K562 (cell line): ENCODE results near the gene TBXA2R. TPM values are rescaled to one million over a fixed set of nuclear protein-coding genes. Genes with fewer than 3 reads are reported as not detected.

Experiments used
- ATAC-seq: fragments of 200-7000 bp; cut with Tn5 transposase; 3 replicates; pipeline ENCODE4 v1.9.1; 2020; ENCODE audit warnings: moderate library complexity
- BruUV-seq: library from RNA; stranded (reverse); fragments of 400-500 nt; replicated peaks from 2 replicates; lab custom pipeline; 2021; lab: Mats Ljungman, UMichigan
- CTCF ChIA-PET: fragments of 300-600 bp; formaldehyde crosslinking; extraction: SDS; loops from one replicate; lab custom pipeline; 2021; ENCODE audit warnings: low intra/inter-chr PET ratio; lab: Yijun Ruan, JAX
- POLR2A ChIA-PET: fragments of 300-600, 350-650 bp; sonication (Branson Sonifier 250); formaldehyde crosslinking; extraction: SDS; loops from one replicate; lab custom pipeline; 2021; ENCODE audit warnings: antibody characterized with exemption, inconsistent platforms; lab: Yijun Ruan, JAX
- DNase-seq, 4 experiments: peaks; one replicate each; pipeline versions ENCODE4 v3.0.0 to v3.0.0-alpha.2; 2011 to 2018; ENCODE audit warnings: low spot score in 3 of 4, mixed read lengths in 3 of 4; ENCODE audit errors: extremely low read depth in 1 of 4
- FAIRE-seq: peaks from 2 replicates; lab custom pipeline; 2011; peaks lifted over from hg19 to GRCh38; lab: Jason Lieb, UNC
- H2AFZ ChIP-seq: 2 replicates; pipeline ENCODE4 v1.6.0; 2011; ENCODE audit warnings: low read depth, low read length, control low read depth, inconsistent platforms
- H3K27ac ChIP-seq: fragments of 200-600 bp; 3 replicates; pipeline ENCODE4 v1.8.0; 2011; ENCODE audit warnings: low read depth, mild to moderate bottlenecking, control low read depth, inconsistent platforms, low read length, moderate library complexity, mixed read lengths; ENCODE audit errors: extremely low read depth
- H3K27me3 ChIP-seq, 2 experiments: fragments of 300-600 bp in 1 of 2; 2 replicates in 1 of 2; 3 replicates in 1 of 2; pipeline versions ENCODE4 v1.6.0 to v1.8.0; 2011; ENCODE audit warnings: inconsistent platforms in 2 of 2, low read length in 2 of 2, mild to moderate bottlenecking in 1 of 2, mixed read lengths in 1 of 2, moderate library complexity in 1 of 2; ENCODE audit not compliant: control insufficient read depth in 2 of 2, insufficient read depth in 2 of 2
- H3K36me3 ChIP-seq: fragments of 300-600 bp; 3 replicates; pipeline ENCODE4 v1.8.0; 2011; ENCODE audit warnings: mild to moderate bottlenecking, low read length, inconsistent platforms; ENCODE audit not compliant: control insufficient read depth, insufficient read depth
- H3K4me1 ChIP-seq, 2 experiments: fragments of 200-600 bp in 1 of 2; replicated peaks in 1 of 2; 2 replicates in 1 of 2; 3 replicates in 1 of 2; pipeline versions ENCODE4 v1.5.1 to v1.8.0; 2011; ENCODE audit warnings: inconsistent platforms in 2 of 2, low read length in 2 of 2, mild to moderate bottlenecking in 1 of 2, mixed read lengths in 1 of 2, moderate library complexity in 1 of 2; ENCODE audit not compliant: control insufficient read depth in 2 of 2, insufficient read depth in 2 of 2
- H3K4me2 ChIP-seq: 2 replicates; pipeline ENCODE4 v1.6.1; 2011; ENCODE audit warnings: low read length, control low read depth, inconsistent platforms, mixed read lengths; ENCODE audit not compliant: insufficient read depth
- H3K4me3 ChIP-seq: fragments of 200-600 bp; sonication (generic), shearing (Covaris generic); 2 replicates; pipeline ENCODE4 v1.5.1; 2016; ENCODE audit warnings: control low read depth, inconsistent platforms
- H3K79me2 ChIP-seq: fragments of 200-600 bp; 3 replicates; pipeline ENCODE4 v1.8.0; 2011; ENCODE audit warnings: low read length, inconsistent platforms; ENCODE audit not compliant: control insufficient read depth, insufficient read depth
- H3K9ac ChIP-seq, 2 experiments: 2 replicates each; pipeline versions ENCODE4 v1.6.0 to v1.6.1; 2011; ENCODE audit warnings: low read depth in 2 of 2, low read length in 2 of 2, control low read depth in 1 of 2, inconsistent platforms in 1 of 2, mild to moderate bottlenecking in 1 of 2, mixed read lengths in 1 of 2; ENCODE audit not compliant: insufficient read depth in 1 of 2
- H3K9me1 ChIP-seq: one replicate; pipeline ENCODE4 v1.6.0; 2011; ENCODE audit warnings: inconsistent platforms, mild to moderate bottlenecking, low read length, moderate library complexity; ENCODE audit not compliant: control insufficient read depth, insufficient read depth
- H3K9me3 ChIP-seq: replicated peaks from 2 replicates; pipeline ENCODE4 v1.5.1; 2011; ENCODE audit warnings: low read depth, low read length, inconsistent platforms; ENCODE audit not compliant: control insufficient read depth, insufficient read depth
- H4K20me1 ChIP-seq: replicated peaks from 2 replicates; pipeline ENCODE4 v1.6.1; 2011; ENCODE audit warnings: low read length, inconsistent platforms, mixed read lengths; ENCODE audit not compliant: control insufficient read depth, insufficient read depth
- CGGBP1 ChIP-seq: fragments of 250-450 bp; sonication (Bioruptor Pico); IDR thresholded peaks from 2 replicates; pipeline ENCODE4 v1.9.0; 2021; ENCODE audit warnings: mild to moderate bottlenecking
- HSF4 ChIP-seq: fragments of 250-450 bp; sonication (Bioruptor Pico); IDR thresholded peaks from 2 replicates; pipeline ENCODE4 v2.1.2; 2022; ENCODE audit warnings: mild to moderate bottlenecking, moderate library complexity, borderline replicate concordance
- POLR2G ChIP-seq: fragments of 200-400 bp; formaldehyde crosslinking; IDR thresholded peaks from 2 replicates; pipeline ENCODE4 v1.6.1; 2017; ENCODE audit warnings: low read depth, mild to moderate bottlenecking, antibody characterized with exemption, low read length, moderate library complexity
- STAT6 ChIP-seq: sonication (generic); formaldehyde crosslinking; IDR thresholded peaks from 2 replicates; pipeline ENCODE4 v1.8.1; 2023; ENCODE audit warnings: mild to moderate bottlenecking, missing genetic modification reagents
- ZNF699 ChIP-seq: fragments of 250-450 bp; sonication (Bioruptor Pico); IDR thresholded peaks from 2 replicates; pipeline ENCODE4 v1.8.0; 2021; ENCODE audit warnings: mild to moderate bottlenecking, moderate library complexity; ENCODE audit not compliant: insufficient replicate concordance
- ZNF77 ChIP-seq: fragments of 250-450 bp; sonication (Bioruptor Pico); IDR thresholded peaks from 2 replicates; pipeline ENCODE4 v1.5.0; 2020
- WGBS: fragments of 100-300 bp; shearing (Covaris generic); methylation state at CpG from one replicate; pipeline ENCODE4 v1.1.6; 2016; ENCODE audit warnings: low coverage, mixed read lengths; ENCODE audit not compliant: insufficient coverage; ENCODE audit errors: missing lambda C conversion rate; 5-methylcytosine and 5-hydroxymethylcytosine counted together
- in situ Hi-C: fragments of 300-500 bp; cut with MboI; formaldehyde crosslinking; loops from 4 replicates; pipeline ENCODE4 v1.15.0; 2018; ENCODE audit warnings: inconsistent platforms, mixed read lengths
- intact Hi-C: fragments of 100-400 bp; cut with micrococcal nuclease; formaldehyde crosslinking; loops from 2 replicates; pipeline ENCODE4 v1.14.2; 2022
- polyA plus RNA-seq, 8 experiments: library from polyadenylated mRNA; depleted of rRNA in 4 of 8; stranded (reverse) in 5 of 8; unstranded in 3 of 8; fragments of >200 nt; fragmentation: Nextera tagmentation in 2 of 8; fragmentation: Illumina TruSeq in 1 of 8; extraction: Ambion mirVana in 2 of 8; extraction: Trizol in 1 of 8; gene quantifications; 2 replicates each; pipeline versions ENCODE4 v1.2.1 to v1.2.3, GENCODE V29; 2011 to 2014; ENCODE audit warnings: inconsistent platforms in 1 of 8, missing spikeins in 1 of 8
- total RNA-seq, 7 experiments: library from RNA; depleted of rRNA in 6 of 7; stranded (reverse); fragments of >200 nt in 6 of 7; fragmentation: Illumina TruSeq in 2 of 7; extraction: Trizol in 2 of 7; gene quantifications; 2 replicates each; pipeline versions ENCODE4 v1.2.1 to v1.2.3, GENCODE V29; 2011 to 2021; ENCODE audit warnings: low replicate concordance in 1 of 7

TBXA2R gene
- total and polyA plus RNA-seq, 9 of the 15 experiments (the other 6 are each of a cell fraction or from before 2014, with no cell fraction given): 1.5 to 24.0 (median 2.8) TPM

- ChIA-PET CTCF (no interaction called here), POLR2A (interaction anchor here (1.5 kb wide), 1 partner anchor 22 kb away, joined by 5 read pairs; no protein-coding TSS in a partner anchor)
- Histone ChIP-seq H3K27me3 (no peaks in the 10 kb centered on the region), H3K9me1 (peaks cover 5% of the 10 kb centered on the region), H4K20me1 (peaks cover 3% of the 10 kb centered on the region; the same call in 1 of the 2 replicates), H3K9me3 (no peaks in the 10 kb centered on the region), H3K79me2 (peaks cover 20% of the 10 kb centered on the region), H3K4me1 (peaks cover 33 to 74% of the 10 kb centered on the region in 2 experiments), H2AFZ (no peak overlapping the region), H3K9ac (no peak overlapping the region), H3K27ac (no peak overlapping the region), H3K4me3 (no peak overlapping the region), H3K36me3 (peaks cover 38% of the 10 kb centered on the region), H3K4me2 (no peak overlapping the region)
- no TSS peak for BruUV-seq
- WGBS: 95% methylated on average over 20 of the region's 60 CpGs
- intact Hi-C loops (loop anchor here (1.0 kb wide), 1 partner anchor 33 kb away; no protein-coding TSS in a partner anchor), in situ Hi-C loops (no loop called here)
- ATAC-seq (no peak), FAIRE-seq (no peak), DNase-seq (no peak)
- peak; percentile 63 for TF ChIP-seq POLR2G
- TF ChIP-seq STAT6: no peak
- TF ChIP-seq ZNF77 (CRISPR knock-in tag): no peak
- no peak for TF ChIP-seq CGGBP1 (CRISPR knock-in tag)
- no peak for TF ChIP-seq ZNF699 (CRISPR knock-in tag)
- no peak for TF ChIP-seq HSF4 (CRISPR knock-in tag)
Measured at GRCh38 chr19:3577723-3578344, 28.8 kb downstream of the TBXA2R start.
